Muscle layer of colon (tissue), 2 donors: Measurements from ENCODE around the gene PARP3.

Experiments used
- H3K27ac ChIP-seq: one replicate; pipeline ENCODE4 v1.7.0; 2013; ENCODE audit warnings: low read depth, mild to moderate bottlenecking, low read length, moderate library complexity
- H3K27me3 ChIP-seq, 2 donors: one replicate each; pipeline ENCODE4 v1.7.0; 2013; ENCODE audit warnings: low read length in 2 of 2, mild to moderate bottlenecking in 2 of 2; ENCODE audit not compliant: insufficient read depth in 2 of 2, control insufficient read depth in 1 of 2
- H3K36me3 ChIP-seq: one replicate; pipeline ENCODE4 v1.7.0; 2013; ENCODE audit warnings: mild to moderate bottlenecking, low read length; ENCODE audit not compliant: insufficient read depth
- H3K4me1 ChIP-seq: one replicate; pipeline ENCODE4 v1.7.0; 2013; ENCODE audit warnings: mild to moderate bottlenecking, low read length; ENCODE audit not compliant: insufficient read depth
- H3K4me3 ChIP-seq, 2 donors: one replicate each; pipeline ENCODE4 v1.7.0; 2013; ENCODE audit warnings: low read length in 2 of 2, low read depth in 1 of 2, mild to moderate bottlenecking in 1 of 2, moderate library complexity in 1 of 2
- H3K9ac ChIP-seq: one replicate; pipeline ENCODE4 v1.7.0; 2013; ENCODE audit warnings: low read length
- H3K9me3 ChIP-seq: one replicate; pipeline ENCODE4 v1.7.0; 2013; ENCODE audit warnings: mild to moderate bottlenecking, low read length
- donor health status: abdominal sarcoma.
- donor health status: Adenocarcinoma of cecum.

Gene PARP3

DNA sequence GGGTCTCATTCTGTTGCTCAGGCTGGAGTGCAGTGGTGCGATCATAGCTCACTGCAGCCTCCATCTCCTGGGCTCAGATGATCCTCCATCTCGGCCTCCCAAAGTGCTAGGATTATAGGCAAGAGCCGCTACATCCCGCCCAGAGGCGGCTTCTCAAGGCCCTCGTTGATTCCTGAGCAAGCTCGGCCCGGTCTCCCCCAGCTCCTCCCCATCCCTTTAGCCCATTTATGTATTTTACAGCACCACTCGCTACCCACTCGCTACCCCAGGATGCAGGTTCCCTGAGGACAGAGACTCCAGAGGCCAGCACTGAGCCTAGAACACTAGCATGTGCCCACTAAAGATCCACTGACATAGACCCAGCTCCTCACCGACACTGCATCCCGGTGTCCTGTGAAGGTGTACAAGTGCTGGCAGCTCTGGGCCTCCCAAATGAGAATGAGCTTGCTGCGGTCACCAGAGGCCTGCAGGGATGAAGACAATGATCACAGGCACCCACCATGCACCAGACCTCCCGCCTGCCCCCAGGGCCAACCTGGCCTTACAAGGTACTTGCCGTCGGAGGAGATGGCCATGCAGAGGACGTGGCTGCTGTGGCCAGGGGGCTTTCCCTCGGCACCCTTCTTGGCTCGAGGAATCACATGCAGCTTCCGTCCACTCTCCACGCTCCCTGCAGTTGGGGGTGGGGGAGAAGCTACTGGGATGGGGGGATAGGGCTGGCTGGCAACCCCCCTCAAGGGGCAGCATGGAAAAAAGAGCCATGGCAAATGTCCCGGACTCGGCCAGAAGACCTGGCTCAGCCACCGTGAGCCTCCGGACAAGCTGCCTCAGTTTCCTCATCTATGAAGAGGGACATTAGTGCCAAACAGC, 6.0 kb upstream of the PARP3 start:
- H3K4me1 ChIP-seq: peaks cover 12% of the 10 kb centered on the region
- peaks cover 45% of the 10 kb centered on the region for H3K36me3 ChIP-seq
- no peaks in the 10 kb centered on the region for H3K9me3 ChIP-seq
- no peak overlapping the region for H3K27ac ChIP-seq
- H3K4me3 ChIP-seq: no peak overlapping the region
- no peaks in the 10 kb centered on the region for H3K27me3 ChIP-seq
- no peak overlapping the region for H3K9ac ChIP-seq

DNA sequence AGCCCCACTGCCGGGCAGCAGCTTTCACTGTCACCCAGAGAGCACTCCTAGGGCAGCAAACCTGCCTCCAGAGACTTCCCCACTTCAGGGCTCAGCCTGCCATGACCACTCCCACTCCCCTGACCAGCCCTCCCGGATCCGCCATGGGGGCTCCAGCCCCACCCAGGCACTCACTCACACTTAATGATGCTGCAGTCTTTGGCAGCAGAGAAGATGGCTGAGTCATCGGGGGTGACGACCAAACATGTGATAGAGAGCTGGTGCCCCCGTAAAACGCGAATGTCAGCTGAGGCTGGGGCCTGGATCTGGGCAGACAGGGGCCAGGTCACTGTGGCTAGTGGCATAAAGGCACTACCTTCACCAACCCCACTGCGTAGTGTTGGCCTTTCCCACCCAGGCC, 5.1 kb upstream of the PARP3 start:
- Histone ChIP-seq H3K36me3 (peaks cover 45% of the 10 kb centered on the region), H3K27me3 (no peaks in the 10 kb centered on the region), H3K27ac (no peak overlapping the region), H3K4me1 (peaks cover 16% of the 10 kb centered on the region), H3K9ac (no peak overlapping the region), H3K4me3 (no peak overlapping the region), H3K9me3 (no peaks in the 10 kb centered on the region)

DNA sequence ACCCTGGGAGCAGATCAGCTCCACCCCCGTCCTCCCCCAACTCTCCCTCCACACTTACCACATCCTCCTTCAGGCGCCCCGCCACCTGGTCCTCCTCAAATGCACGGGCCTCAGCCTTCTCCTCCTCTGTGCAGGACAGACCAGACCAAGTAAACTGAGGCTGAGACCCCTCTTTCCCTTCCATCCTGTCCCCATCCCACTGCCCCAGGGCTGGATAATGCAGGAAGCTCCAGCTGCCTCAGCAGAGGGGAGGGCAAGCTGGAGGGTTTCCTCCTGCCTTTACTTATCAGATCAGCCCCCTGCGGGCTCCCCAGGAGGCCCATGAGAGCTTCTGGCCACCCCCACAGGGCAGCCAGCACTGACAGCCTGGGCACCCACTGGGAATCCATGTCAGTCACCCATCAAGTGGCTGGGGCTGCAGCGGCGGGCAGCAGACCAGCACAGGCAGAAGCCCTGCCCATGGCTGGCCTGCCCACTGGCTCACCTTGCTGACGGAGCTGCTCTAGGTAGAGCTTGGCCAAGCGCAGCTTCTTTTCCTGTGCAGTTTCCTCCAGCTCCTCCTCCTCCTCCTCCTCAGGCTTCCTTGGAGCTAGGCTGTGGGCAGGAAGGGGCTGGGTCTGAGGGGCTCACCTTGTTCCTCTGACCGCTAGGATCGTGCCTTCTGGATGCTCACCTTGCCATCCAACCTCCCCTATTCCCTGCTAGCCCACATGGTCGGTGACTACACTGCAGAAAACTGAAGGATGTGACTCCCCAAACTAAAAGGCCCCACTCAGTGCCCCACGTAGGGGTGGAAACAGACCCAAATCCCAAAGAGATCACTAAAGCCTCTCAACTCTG, 4.3 kb upstream of the PARP3 start:
- Histone ChIP-seq H3K36me3 (peaks cover 42% of the 10 kb centered on the region), H3K4me3 (no peak overlapping the region), H3K27me3 (no peaks in the 10 kb centered on the region), H3K27ac (no peak overlapping the region), H3K9ac (no peak overlapping the region), H3K4me1 (peaks cover 21% of the 10 kb centered on the region), H3K9me3 (no peaks in the 10 kb centered on the region)

DNA sequence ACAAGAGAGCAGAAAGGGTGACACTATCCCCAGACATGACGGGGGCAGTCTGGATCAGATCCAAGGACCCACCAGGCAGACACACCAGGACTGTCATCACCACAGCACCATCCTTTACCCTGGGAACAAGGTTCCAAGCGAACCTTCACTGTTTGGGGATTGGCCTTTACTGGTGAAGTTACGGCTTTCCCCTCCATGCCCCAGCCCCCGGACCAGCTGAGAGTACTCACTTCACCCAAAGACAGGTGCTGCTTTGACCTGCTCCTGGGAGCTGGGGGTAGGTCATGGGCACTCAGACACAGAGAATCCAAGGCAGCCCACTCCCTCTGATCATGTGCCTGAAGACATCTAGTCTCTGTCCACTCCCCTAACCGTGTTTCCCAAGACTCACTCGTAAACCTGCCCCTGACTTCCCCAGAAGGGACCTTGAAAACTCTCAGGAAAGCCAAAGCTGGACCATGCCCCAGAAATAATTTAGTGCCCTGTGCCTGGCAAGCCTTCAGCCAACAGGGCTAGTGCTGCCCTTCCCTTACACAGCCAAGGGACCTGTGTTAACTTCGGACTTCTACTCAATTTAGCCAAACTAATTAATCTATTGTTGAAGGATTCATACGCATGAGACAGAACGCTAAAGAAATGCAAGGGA, 3.3 kb upstream of the PARP3 start:
- Histone ChIP-seq H3K27ac (no peak overlapping the region), H3K9ac (no peak overlapping the region), H3K4me1 (peaks cover 29% of the 10 kb centered on the region), H3K27me3 (no peaks in the 10 kb centered on the region), H3K9me3 (no peaks in the 10 kb centered on the region), H3K36me3 (peaks cover 32% of the 10 kb centered on the region), H3K4me3 (no peak overlapping the region)

DNA sequence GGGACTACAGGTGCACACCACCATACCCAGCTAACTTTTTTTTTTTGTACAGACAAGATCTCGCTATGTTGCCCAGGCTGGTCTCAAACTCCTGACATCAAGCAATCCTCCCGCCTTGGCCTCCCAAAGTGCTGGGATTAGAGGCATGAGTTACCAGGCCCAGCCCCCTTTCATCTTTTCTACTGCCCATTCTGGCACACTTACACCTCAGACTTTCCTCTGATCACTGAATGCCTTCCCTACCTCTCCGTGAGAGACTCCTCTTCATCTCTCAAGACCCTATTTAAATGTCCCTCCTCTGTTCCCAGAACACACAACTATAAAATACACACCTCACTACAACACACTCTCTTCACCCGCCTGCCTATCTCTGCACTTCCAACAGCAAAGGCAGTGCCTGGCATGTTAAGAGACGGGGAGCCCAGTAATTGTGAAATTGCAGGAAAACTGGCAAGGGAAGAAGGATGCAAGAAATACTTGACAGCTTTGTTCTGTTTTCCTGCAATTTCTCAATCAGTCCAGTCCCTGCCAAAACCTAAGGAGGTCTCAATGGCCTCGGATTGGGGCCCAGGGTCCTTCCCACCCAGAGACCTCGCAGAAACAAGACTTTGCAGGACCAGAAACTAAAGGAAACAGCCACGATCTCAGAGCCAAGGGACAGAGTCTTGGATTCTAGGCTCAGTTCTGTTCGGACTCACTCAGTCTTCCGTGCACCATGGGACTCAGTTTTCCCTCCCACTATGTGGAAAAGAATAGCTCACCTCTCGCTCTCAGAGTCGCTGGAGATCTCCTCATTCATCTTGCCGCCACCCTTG, 1.3 kb upstream of the PARP3 start:
- Histone ChIP-seq H3K4me3 (peak overlapping the region; percentile 74 to 75), H3K4me1 (peaks cover 29% of the 10 kb centered on the region), H3K9me3 (no peaks in the 10 kb centered on the region), H3K27ac (peak overlapping the region; percentile 70), H3K36me3 (peaks cover 26% of the 10 kb centered on the region), H3K27me3 (no peaks in the 10 kb centered on the region), H3K9ac (peak overlapping the region; percentile 64)

GRCh38 chr3:51941463-51941797, 733 bp upstream of the PARP3 start:
- peak overlapping the region; percentile 70 for H3K27ac ChIP-seq

DNA sequence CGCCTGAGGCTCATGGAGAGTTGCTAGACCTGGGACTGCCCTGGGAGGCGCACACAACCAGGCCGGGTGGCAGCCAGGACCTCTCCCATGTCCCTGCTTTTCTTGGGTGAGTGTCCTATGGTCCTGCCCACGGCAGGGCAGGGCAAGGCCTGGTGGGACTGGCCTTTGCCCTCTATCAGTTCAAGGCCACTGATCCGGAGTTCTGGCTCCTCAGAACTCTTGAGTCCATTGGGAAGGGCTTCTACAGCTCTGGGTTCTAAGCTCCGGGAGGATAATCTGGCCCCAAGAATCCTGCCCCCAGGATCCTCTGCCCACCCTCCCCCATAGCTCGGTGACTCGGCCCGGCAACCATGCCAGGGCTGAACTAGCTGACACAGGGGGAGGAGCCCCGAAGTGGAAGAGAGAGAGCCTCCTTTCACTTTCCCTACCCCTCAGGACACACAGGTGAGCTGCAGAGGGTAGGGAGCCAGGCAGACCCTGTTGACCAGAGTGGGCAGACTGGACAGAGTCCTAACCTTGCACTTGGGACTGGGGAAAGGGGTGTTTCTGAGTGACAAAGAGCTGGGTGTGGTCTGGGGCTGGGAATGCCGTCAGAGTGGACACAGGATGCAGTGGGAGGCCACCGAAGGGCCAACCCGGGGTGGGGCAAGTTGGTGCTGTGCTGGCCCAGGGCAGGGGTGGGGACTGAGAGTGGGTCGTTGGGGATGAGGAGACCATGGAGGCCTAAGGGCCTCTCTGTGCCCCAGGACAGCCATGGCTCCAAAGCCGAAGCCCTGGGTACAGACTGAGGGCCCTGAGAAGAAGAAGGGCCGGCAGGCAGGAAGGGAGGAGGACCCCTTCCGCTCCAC, 664 bp downstream of the PARP3 start:
- H3K4me3 ChIP-seq: peak overlapping the region; percentile 50 to 62

More at GRCh38 chr3:51941463-51941797, 733 bp upstream of the PARP3 start:
- peaks cover 26% of the 10 kb centered on the region for H3K36me3 ChIP-seq
- no peaks in the 10 kb centered on the region for H3K27me3 ChIP-seq
- H3K4me3 ChIP-seq: peak overlapping the region; percentile 74 to 75
- peak overlapping the region; percentile 64 for H3K9ac ChIP-seq
- H3K4me1 ChIP-seq: peaks cover 29% of the 10 kb centered on the region
- no peaks in the 10 kb centered on the region for H3K9me3 ChIP-seq

DNA sequence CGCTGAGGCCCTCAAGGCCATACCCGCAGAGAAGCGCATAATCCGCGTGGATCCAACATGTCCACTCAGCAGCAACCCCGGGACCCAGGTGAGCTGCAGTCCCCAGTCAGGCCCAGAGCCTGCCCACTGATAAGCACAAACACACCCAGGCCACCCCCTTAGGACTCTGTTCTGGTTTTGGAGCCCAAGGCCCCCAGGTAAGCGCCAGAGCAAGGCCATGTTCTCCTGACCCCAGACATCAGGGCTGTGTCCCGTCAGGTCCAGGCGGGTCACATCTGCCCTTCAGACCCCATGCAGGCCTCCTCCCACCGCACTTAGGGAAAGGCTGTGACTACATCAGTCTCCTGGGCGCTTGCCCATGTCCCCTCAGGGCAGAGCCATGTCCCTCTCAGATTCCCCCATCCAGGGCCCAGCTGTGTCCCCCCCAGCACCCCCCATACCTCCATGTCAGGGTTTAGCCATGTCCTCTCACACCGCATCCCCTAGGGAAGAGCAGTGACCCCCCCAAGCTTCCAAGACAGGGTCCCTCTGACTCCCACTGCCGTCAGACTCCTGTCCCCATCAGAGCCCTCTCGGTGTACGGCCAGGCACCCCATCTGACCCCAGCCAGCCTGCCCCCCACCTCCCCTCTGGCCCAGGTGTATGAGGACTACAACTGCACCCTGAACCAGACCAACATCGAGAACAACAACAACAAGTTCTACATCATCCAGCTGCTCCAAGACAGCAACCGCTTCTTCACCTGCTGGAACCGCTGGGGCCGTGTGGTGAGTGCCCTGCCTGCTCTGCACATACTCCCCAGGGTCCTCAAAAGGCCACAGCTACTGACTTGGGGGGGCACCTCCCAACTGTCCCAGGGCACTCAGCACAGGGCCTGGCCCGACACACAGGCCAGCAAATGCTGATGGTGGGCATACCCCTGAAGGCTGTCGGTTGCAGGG, 1.6 kb downstream of the PARP3 start:
- Histone ChIP-seq H3K36me3 (peaks cover 18% of the 10 kb centered on the region), H3K9me3 (no peaks in the 10 kb centered on the region), H3K27ac (no peak overlapping the region), H3K4me1 (peaks cover 29% of the 10 kb centered on the region), H3K9ac (peak overlapping the region; percentile 92), H3K27me3 (no peaks in the 10 kb centered on the region), H3K4me3 (peak overlapping the region in 1 of 2 donors; percentile 62)

More for the DNA sequence above, 664 bp downstream of the PARP3 start:
- Histone ChIP-seq H3K36me3 (peaks cover 13% of the 10 kb centered on the region), H3K4me1 (peaks cover 29% of the 10 kb centered on the region), H3K9ac (peak overlapping the region; percentile 92), H3K9me3 (no peaks in the 10 kb centered on the region), H3K27ac (peak overlapping the region; percentile 100), H3K27me3 (no peaks in the 10 kb centered on the region)

DNA sequence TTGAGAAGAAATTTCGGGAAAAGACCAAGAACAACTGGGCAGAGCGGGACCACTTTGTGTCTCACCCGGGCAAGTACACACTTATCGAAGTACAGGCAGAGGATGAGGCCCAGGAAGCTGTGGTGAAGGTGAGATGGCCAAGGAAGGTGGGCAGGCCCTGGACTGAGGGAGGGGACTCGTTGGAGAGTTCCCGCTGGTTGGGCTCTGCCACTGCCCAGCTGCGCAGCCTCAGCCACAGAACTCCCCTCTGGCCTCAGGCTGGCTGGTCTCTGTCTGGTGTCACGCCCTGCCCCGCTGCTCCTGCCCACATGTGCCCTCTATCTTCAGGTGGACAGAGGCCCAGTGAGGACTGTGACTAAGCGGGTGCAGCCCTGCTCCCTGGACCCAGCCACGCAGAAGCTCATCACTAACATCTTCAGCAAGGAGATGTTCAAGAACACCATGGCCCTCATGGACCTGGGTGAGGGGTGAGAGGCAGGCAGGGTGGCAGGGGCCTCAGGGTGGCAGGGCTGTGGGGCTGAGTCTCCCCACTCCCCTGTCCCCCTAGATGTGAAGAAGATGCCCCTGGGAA, 2.4 kb downstream of the PARP3 start:
- Histone ChIP-seq H3K27me3 (no peaks in the 10 kb centered on the region), H3K9me3 (no peaks in the 10 kb centered on the region), H3K36me3 (peaks cover 25% of the 10 kb centered on the region), H3K9ac (no peak overlapping the region), H3K4me1 (peaks cover 29% of the 10 kb centered on the region), H3K4me3 (no peak overlapping the region), H3K27ac (no peak overlapping the region)
